ENCODE results near the gene PCDHGC5.

Gene PCDHGC5

GRCh38 chr5:141533897-141534296, 45.0 kb downstream of the PCDHGC5 start:
- DNase-seq: no peak

DNA sequence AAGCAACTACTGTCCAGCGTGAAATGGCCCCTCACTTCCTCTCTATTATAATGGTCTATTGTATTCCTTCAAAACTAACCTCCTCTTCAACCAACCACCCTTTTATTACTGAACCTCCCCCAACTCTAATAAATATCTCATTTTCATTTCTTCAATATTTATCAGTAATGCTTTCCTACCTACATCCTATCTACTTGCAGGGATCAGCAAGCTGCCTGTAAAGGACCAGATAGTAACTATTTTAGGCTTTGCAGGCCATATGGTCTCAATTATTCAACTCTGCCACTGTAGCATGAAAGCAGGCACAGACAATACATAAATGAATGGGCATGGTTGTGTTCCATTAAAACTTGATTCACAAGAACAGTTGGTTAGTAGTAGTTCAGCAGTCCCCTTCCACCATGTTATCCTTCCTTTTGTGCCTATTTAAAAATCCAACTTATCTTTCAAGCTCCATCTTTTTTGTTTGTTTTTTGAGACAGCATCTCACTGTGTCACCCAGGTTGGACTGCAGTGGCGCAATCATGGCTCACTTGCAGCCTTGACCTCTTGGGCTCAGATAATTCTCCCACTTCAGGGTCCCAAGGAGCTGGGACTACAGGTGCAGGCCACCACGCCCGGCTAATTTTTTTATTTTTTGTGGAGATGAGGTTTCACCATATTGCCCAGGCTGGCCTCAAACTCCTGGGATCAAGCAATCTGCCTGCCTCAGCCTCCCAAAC, 45.8 kb downstream of the PCDHGC5 start:
- no peak for DNase-seq
